IPS-20b (cell line): ENCODE data around the gene TMEM54.

ENCODE experiments used
- H3K27ac ChIP-seq: one replicate; pipeline ENCODE4 v1.5.1; 2013; ENCODE audit warnings: low read length
- H3K27me3 ChIP-seq: 2 replicates; pipeline ENCODE4 v1.6.1; 2013; ENCODE audit warnings: mild to moderate bottlenecking, low read length, inconsistent platforms; ENCODE audit not compliant: insufficient read depth
- H3K36me3 ChIP-seq: 2 replicates; pipeline ENCODE4 v1.6.1; 2013; ENCODE audit warnings: low read depth, mild to moderate bottlenecking, inconsistent platforms, low read length, moderate library complexity; ENCODE audit not compliant: insufficient read depth
- H3K4me1 ChIP-seq: 2 replicates; pipeline ENCODE4 v1.6.1; 2013; ENCODE audit warnings: mild to moderate bottlenecking, control low read depth, inconsistent platforms, low read length, moderate library complexity; ENCODE audit not compliant: insufficient read depth
- H3K4me3 ChIP-seq: 2 replicates; pipeline ENCODE4 v1.5.1; 2013; ENCODE audit warnings: mild to moderate bottlenecking, low read length, inconsistent platforms
- H3K9ac ChIP-seq: 2 replicates; pipeline ENCODE4 v1.6.1; 2013; ENCODE audit warnings: low read depth, mild to moderate bottlenecking, inconsistent platforms, low read length, moderate library complexity
- H3K9me3 ChIP-seq: 2 replicates; pipeline ENCODE4 v1.6.1; 2013; ENCODE audit warnings: mild to moderate bottlenecking, low read depth, low read length, inconsistent platforms; ENCODE audit not compliant: insufficient read depth

The TMEM54 gene

DNA sequence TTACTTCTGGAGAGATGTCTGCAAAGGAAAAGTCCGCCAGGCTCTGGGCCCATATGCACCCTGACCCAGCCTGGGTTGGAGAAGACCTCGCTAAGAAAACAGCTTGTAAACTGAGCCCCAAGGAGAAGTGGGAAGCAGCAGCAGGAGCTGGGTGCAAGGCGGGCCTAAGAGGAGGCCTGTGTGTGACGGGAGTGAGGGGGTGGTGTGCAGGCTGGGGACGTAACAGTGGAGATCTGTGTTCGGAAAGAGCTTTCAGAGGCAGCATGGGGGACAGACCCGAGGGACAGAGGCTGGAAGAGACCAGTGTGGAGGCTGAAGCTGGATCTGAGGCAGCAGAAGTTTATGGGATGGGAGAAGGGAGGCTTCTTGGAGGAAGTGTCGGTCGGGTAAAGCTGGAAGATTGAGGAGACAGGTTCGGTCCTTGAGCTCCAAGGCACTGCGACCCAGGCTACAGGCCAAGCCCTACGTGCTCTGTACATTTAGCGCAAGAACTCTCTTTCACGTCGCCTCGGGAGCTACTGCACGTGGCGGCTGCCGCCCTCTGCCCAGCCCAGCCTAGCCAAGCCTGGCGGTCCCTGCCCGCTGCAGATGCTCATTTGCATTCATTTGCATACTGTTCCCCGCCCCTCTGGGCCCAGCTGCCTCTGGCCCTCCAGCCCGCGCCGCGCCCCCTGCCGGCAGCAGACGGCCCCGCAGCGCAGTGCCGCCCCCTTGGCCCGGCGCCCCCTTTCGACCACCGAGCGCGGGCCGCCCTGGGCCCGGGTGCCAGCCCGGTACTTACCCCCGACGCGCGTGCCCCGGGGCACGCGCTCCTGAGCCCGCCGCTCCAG, 8.6 kb downstream of the TMEM54 start:
- Histone ChIP-seq H3K4me3 (peak overlapping the region; percentile 76), H3K9ac (peak overlapping the region; percentile 54; the same call in 1 of the 2 replicates), H3K27me3 (peaks cover 59% of the 10 kb centered on the region), H3K27ac (no peak overlapping the region), H3K9me3 (no peaks in the 10 kb centered on the region), H3K4me1 (peaks cover 2% of the 10 kb centered on the region; the same call in 1 of the 2 replicates), H3K36me3 (no peaks in the 10 kb centered on the region)

DNA sequence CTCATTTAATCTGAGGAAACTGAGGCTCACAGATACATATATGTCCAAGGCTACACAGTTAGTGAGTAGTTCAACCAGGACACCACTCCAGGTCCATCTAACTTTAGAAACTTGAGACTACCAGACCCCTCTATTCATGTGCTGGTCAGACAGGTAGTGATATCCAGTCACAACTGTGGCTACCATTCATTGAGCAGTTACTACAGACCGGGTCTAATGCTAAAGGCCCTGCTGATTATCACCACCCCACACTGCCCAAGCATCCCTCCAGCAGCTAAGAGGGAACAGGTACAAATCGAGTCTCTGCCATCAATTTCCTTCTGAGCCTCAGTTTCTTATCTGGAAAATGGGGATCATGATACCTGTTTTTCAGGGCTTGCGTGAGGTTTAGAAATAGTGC, 9.6 kb downstream of the TMEM54 start:
- H3K9me3 ChIP-seq = no peaks in the 10 kb centered on the region
- H3K4me3 ChIP-seq = no peak overlapping the region
- H3K4me1 ChIP-seq = peaks cover 2% of the 10 kb centered on the region; the same call in 1 of the 2 replicates
- H3K36me3 ChIP-seq = no peaks in the 10 kb centered on the region
- H3K27ac ChIP-seq = no peak overlapping the region
- H3K27me3 ChIP-seq = peaks cover 65% of the 10 kb centered on the region
- H3K9ac ChIP-seq = no peak overlapping the region

DNA sequence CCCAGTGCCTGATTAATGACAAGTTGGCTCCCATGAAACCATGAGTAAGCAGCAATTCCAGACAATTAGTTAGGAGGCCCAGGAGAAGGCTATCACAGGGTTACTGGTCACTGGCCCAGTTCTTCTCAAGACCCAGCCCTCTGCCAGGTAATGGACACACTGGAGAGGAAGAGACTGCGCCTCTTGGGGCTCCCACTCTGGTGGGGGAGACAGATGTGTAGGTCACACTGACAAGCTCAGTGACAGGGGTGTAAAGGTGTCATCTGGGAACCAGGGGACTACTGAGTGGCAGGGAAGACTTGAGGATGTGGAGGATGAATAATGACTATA, 10.0 kb downstream of the TMEM54 start:
- Histone ChIP-seq H3K9ac (no peak overlapping the region), H3K36me3 (no peaks in the 10 kb centered on the region), H3K4me1 (peaks cover 2% of the 10 kb centered on the region; the same call in 1 of the 2 replicates), H3K27ac (no peak overlapping the region), H3K27me3 (peaks cover 63% of the 10 kb centered on the region), H3K9me3 (no peaks in the 10 kb centered on the region), H3K4me3 (no peak overlapping the region)

DNA sequence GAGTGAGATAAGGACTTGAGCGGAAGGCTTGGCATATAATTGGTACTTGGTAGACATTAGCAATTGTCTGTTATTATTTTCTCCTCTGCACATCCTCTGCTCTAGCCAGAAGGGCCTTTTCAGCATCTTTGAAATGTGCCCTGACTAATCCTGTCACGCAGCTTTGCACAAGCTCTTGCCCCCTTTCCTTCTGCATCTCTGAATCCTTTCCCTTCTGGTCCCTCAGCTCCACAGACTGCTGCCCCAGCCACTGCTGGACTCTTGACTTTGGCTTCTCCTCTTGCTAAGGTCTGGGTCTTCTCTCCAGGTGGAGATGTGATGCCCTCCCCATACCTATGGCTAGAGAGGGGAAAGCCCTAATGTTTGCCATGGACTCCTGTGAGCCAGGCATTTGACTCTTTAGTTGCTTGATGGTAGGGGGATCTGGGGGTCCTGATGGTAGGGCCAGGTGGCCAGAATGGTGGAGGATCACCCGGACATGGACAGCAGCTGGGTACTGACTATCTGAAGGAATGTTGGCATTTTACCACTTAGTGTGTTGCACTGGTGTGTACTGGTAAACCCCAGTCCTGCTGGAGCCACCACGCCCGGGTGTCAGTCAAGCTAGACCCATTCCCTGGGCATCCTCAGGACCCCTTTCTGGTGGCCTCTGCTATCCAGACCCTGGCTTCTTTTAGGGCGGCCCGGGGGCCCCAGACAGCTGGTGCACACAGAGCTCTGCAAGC, 10.5 kb downstream of the TMEM54 start:
- Histone ChIP-seq H3K9ac (no peak overlapping the region), H3K27ac (no peak overlapping the region), H3K27me3 (peaks cover 68% of the 10 kb centered on the region)

DNA sequence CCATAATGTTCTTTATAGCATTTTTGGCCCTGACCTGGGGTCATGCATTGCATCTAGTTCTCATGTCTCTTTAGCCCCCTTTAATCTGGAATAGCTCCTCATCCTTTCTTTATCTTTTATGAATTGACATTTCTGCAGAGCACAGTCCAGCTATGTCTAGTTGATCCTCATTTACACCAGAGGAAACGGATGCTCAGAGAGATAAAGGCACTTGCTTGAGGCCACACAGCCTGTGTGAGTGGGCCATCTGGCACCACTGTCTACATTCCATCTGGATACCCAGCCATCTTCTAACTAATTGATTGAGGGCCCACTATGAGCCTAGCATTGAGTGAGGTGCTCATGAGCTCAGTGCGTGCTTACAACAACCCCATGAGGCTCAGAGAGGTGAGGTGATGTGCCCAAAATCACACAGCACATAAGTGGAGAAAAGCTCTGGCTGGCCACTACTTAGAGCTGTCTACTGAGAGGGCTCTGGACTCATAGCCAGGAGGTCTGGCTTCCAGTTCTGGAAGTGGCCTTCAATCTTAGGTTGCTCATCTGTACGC, 11.4 kb downstream of the TMEM54 start:
- Histone ChIP-seq H3K27ac (no peak overlapping the region), H3K4me3 (no peak overlapping the region), H3K36me3 (no peaks in the 10 kb centered on the region), H3K9me3 (no peaks in the 10 kb centered on the region), H3K9ac (no peak overlapping the region), H3K4me1 (peaks cover 2% of the 10 kb centered on the region; the same call in 1 of the 2 replicates), H3K27me3 (peaks cover 77% of the 10 kb centered on the region)

More for the DNA sequence above, 10.5 kb downstream of the TMEM54 start:
- no peak overlapping the region for H3K4me3 ChIP-seq
- no peaks in the 10 kb centered on the region for H3K9me3 ChIP-seq
- no peaks in the 10 kb centered on the region for H3K36me3 ChIP-seq
- H3K4me1 ChIP-seq = peaks cover 2% of the 10 kb centered on the region; the same call in 1 of the 2 replicates

DNA sequence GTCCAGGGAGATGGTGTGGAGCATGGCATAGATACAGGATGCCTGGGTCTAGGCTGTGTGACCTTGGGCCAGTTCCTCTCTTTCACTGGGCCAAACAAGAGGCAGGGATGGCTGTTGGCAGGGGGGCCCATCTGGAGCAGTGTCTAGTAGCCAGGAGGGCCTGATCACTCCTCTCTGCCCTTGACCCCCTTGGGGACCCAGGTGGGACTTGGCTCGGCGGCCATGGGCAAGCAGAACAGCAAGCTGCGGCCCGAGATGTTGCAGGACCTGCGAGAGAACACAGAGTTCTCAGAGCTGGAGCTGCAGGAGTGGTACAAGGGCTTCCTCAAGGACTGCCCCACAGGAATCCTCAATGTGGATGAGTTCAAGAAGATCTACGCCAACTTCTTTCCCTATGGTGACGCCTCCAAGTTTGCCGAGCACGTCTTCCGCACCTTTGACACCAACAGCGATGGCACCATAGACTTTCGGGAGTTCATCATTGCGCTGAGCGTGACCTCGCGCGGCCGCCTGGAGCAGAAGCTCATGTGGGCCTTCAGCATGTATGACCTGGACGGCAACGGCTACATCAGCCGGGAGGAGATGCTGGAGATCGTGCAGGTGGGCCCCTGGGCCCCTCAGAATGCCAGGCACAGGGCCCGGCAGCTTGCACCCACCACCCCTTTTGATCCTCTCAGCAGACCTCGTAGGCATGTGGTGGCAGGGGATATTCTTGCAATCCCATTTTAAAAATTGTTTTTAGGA, 12.3 kb downstream of the TMEM54 start:
- no peaks in the 10 kb centered on the region for H3K9me3 ChIP-seq
- H3K36me3 ChIP-seq = no peaks in the 10 kb centered on the region
- no peaks in the 10 kb centered on the region for H3K4me1 ChIP-seq
- H3K27ac ChIP-seq = no peak overlapping the region
- H3K27me3 ChIP-seq = peaks cover 87% of the 10 kb centered on the region
- H3K4me3 ChIP-seq = no peak overlapping the region
- H3K9ac ChIP-seq = no peak overlapping the region

DNA sequence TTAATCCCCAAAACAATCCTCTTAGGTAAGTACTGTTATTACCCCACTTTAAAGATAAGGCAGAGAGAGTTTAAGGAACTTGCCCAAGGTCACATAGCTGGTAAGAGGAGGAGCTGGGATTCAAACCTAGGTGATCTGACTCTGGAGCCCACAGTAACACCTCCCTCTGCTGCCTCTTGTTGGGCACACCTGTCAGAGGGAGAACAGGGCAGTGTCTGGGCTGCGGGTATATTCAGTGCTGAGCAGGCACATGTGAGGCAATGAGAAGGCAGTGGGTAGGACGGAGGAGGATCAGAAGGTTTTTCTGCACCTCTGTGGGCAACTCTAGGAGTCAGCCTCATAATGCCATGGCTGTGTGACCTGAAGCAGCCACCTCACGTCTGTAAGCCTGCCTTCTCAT, 13.1 kb downstream of the TMEM54 start:
- H3K4me3 ChIP-seq = no peak overlapping the region
- H3K36me3 ChIP-seq = no peaks in the 10 kb centered on the region
- no peaks in the 10 kb centered on the region for H3K9me3 ChIP-seq
- H3K27ac ChIP-seq = no peak overlapping the region
- H3K9ac ChIP-seq = no peak overlapping the region
- H3K27me3 ChIP-seq = peaks cover 94% of the 10 kb centered on the region
- no peaks in the 10 kb centered on the region for H3K4me1 ChIP-seq

DNA sequence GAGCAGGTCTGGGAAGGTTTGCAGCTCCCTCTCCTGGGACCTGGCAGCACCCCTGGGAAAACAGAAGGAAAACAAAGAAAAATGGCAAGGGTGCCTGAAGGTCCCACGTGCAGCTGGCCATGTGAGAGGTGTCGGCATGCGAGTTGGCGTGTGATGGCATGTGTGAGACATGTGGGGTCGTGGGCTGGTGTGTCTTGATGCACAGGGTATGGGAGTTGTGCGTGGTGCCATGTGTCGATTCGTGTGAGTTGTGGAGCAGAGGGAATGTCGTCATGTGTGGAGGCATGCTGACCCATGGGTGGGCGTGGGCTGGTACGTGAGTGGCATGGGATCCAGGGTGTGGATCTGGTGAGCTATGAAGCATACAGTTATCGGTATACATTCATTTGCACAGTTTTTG, 13.6 kb downstream of the TMEM54 start:
- H3K4me3 ChIP-seq = no peak overlapping the region
- H3K9ac ChIP-seq = no peak overlapping the region
- peaks cover 92% of the 10 kb centered on the region for H3K27me3 ChIP-seq
- H3K27ac ChIP-seq = no peak overlapping the region
- H3K36me3 ChIP-seq = no peaks in the 10 kb centered on the region
- H3K9me3 ChIP-seq = no peaks in the 10 kb centered on the region
- no peaks in the 10 kb centered on the region for H3K4me1 ChIP-seq

DNA sequence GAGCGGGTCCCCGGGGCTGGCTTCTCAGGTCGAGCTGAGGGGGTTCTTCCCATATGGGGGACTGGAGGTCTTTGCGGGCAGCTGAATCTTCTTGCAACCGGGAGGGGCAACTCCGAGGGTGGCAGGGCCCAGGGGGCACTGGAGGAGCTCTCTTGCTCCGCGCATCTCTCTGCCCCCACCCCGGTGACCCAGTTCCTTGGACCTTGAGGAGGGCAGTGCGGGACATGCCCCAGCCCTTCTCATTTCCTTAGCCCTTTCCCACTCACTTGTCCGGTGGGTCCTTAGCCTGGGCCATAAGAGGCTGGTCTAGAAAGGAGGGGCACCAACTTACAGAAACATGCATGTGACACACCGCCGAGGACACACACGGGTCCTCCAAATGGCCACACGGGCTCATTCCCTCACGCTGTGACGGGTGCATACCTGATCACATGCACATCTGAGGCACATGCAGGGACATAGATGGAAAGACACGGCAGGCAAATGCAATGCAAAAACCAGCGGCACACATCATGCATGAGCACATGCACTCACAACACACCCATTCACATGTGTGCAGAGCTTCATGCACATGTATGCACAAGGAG, 14.3 kb downstream of the TMEM54 start:
- peaks cover 85% of the 10 kb centered on the region for H3K27me3 ChIP-seq
- no peak overlapping the region for H3K9ac ChIP-seq
- no peaks in the 10 kb centered on the region for H3K4me1 ChIP-seq
- no peaks in the 10 kb centered on the region for H3K9me3 ChIP-seq
- H3K36me3 ChIP-seq = no peaks in the 10 kb centered on the region
- H3K27ac ChIP-seq = no peak overlapping the region
- H3K4me3 ChIP-seq = no peak overlapping the region

DNA sequence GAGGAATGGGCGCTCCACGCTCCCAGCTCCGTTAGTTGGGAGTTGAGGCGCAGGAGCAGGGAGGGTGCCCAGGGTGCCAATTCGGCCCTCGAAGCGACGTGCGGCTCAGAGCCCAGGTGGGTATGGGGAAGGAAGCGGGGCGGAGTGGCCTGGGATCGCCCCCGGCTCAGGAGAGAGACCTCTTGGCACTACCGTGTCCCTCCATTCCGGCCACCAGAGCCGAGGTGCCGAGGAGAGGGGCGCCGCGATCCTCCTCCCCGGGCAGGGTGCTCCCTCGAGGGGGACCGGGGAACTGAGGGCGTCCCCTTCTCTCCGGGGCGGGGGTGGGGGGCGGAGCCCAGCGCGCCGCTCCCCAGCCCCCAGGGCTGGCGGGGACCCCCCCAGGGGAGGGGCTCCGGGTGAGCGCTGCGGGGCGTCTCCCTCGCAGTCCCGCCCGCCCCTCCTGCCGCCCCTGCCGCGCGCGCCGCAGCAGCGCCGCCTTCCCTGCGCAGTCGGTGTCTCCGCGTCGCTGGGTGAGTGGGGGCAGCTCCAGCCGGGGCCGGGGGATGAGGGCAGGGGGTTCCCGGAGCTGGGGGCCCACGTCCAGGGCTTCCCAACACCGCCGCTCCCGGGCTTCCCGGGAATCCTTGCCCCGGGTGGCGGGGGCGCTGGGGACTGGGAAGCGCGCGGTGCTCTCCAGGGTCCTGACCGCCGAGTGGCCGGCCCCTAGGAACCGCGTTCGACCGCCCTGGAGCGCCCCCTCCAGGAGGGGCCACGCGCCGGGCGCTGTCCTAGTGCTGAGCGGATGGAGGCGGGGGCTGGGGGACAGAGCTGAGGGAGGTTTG, 15.0 kb downstream of the TMEM54 start, which contains the start of gene HPCA:
Gene HPCA, plus strand, starts transcription at position 488 of the 824 bp plus-strand sequence. CDS start 2,408 bp downstream, outside the sequence.
- H3K9me3 ChIP-seq = no peaks in the 10 kb centered on the region
- H3K27ac ChIP-seq = no peak within 1 kb of the TSS
- H3K27me3 ChIP-seq = peaks cover 78% of the 10 kb centered on the region
- H3K9ac ChIP-seq = no peak within 1 kb of the TSS
- peak within 1 kb of the TSS; percentile 14; the same call in 1 of the 2 replicates for H3K4me3 ChIP-seq
- H3K36me3 ChIP-seq = no peaks in the 10 kb centered on the region
- no peaks in the 10 kb centered on the region for H3K4me1 ChIP-seq
